ENCODE data around the gene LIMS2.

LIMS2 gene

GRCh38 chr2:127606625-127607398, 68.5 kb downstream of the LIMS2 start:
- Mint-ChIP-seq H3K36me3 (peaks cover 2 to 18% of the 10 kb centered on the region in 2 donors), H3K27me3 (no peaks in the 10 kb centered on the region)

DNA sequence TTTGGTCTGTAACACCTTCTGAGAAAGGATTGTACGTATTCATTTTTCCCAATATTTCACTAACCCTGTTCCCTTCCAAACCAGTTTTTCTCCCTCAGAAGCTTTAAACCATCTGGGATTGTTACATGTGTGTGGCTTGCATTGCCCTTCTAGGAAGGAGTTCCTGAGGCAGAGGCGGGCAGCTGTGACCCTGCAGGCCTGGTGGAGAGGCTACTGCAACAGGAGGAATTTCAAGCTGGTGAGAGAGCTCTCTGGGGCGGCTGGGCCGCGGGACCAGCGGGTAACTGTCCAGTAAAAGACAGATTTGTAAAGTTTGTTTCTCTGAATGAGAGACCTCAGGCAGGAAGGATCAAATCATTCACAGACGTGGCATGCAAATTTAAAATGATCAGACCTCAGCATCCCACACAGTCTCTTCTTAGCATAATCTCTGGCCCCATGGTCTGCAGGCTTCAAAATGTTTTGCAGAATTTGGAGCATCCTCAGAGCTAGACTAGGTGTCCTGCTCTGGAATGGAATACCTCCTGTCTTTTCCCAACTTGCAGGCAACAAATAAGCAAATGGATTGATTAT, 69.6 kb downstream of the LIMS2 start:
- Mint-ChIP-seq H3K27ac (peak overlapping the region; percentile 9), H3K4me3 (no peak overlapping the region), H3K36me3 (peaks cover 0 to 11% of the 10 kb centered on the region in 2 donors), H3K4me1 (peaks cover 29 to 42% of the 10 kb centered on the region in 2 donors), H3K9me3 (peaks cover 3 to 8% of the 10 kb centered on the region in 2 donors), H3K27me3 (no peaks in the 10 kb centered on the region)
- ATAC-seq (replicated peaks) (peak; percentile 69 to 70), DNase-seq (no peak)

More at GRCh38 chr2:127606625-127607398, 68.5 kb downstream of the LIMS2 start:
- Mint-ChIP-seq H3K27ac (no peak overlapping the region), H3K4me1 (peaks cover 32 to 42% of the 10 kb centered on the region in 2 donors), H3K9me3 (peaks cover 6 to 12% of the 10 kb centered on the region in 2 donors), H3K4me3 (no peak overlapping the region)
- DNase-seq (no peak), ATAC-seq (replicated peaks) (no peak)

GRCh38 chr2:127604986-127605385, 70.3 kb downstream of the LIMS2 start:
- H3K4me3 Mint-ChIP-seq, result no peak overlapping the region
- peaks cover 0 to 11% of the 10 kb centered on the region in 2 donors for H3K36me3 Mint-ChIP-seq
- H3K4me1 Mint-ChIP-seq, result peaks cover 26 to 42% of the 10 kb centered on the region in 2 donors
- no peak overlapping the region for H3K27ac Mint-ChIP-seq
- ATAC-seq (replicated peaks) (no peak), DNase-seq (no peak)
- H3K27me3 Mint-ChIP-seq, result no peaks in the 10 kb centered on the region
- H3K9me3 Mint-ChIP-seq, result peaks cover 3 to 8% of the 10 kb centered on the region in 2 donors

DNA sequence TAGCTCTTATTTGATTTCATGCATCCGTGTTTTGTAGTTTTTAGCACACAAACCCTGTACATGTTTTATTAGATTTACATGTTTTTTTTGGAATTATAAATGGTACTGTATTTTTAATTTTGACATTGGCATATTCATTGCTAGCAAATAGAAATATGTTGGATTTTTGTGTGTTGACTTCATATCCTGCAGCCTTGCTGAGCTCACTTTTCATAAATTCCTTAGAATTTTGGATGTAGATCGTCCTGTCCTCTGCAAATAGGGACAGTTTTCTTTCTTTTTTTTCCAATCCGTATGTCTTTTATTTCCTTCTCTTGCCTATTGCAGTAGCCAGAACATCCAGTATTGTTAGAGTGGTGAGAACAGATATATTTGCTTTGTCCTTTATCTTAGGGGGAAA, 76.1 kb downstream of the LIMS2 start:
- Mint-ChIP-seq H3K9me3 (peaks cover 2 to 10% of the 10 kb centered on the region in 2 donors), H3K36me3 (peaks cover 0 to 8% of the 10 kb centered on the region in 2 donors), H3K4me1 (peaks cover 11 to 15% of the 10 kb centered on the region in 2 donors), H3K27me3 (no peaks in the 10 kb centered on the region), H3K4me3 (no peak overlapping the region), H3K27ac (no peak overlapping the region)
- DNase-seq (no peak), ATAC-seq (replicated peaks) (no peak)

- Mint-ChIP-seq H3K27ac (no peak overlapping the region), H3K36me3 (peaks cover 0 to 7% of the 10 kb centered on the region in 2 donors), H3K4me1 (peaks cover 11 to 20% of the 10 kb centered on the region in 2 donors), H3K9me3 (peaks cover 0 to 10% of the 10 kb centered on the region in 2 donors), H3K27me3 (no peaks in the 10 kb centered on the region), H3K4me3 (no peak overlapping the region)
- ATAC-seq (replicated peaks), result no peak
- no peak for DNase-seq
Observed at GRCh38 chr2:127598711-127599110, 76.6 kb downstream of the LIMS2 start.

- Mint-ChIP-seq H3K4me3 (no peak overlapping the region), H3K4me1 (peaks cover 11 to 25% of the 10 kb centered on the region in 2 donors), H3K27ac (no peak overlapping the region), H3K9me3 (peaks cover 0 to 6% of the 10 kb centered on the region in 2 donors), H3K27me3 (no peaks in the 10 kb centered on the region), H3K36me3 (peaks cover 0 to 3% of the 10 kb centered on the region in 2 donors)
- DNase-seq (no peak), ATAC-seq (replicated peaks) (no peak)
Observed at GRCh38 chr2:127597984-127598380, 77.3 kb downstream of the LIMS2 start.

GRCh38 chr2:127597046-127597983, 78.0 kb downstream of the LIMS2 start:
- ATAC-seq (replicated peaks), result no peak
- Mint-ChIP-seq H3K9me3 (peaks cover 0 to 5% of the 10 kb centered on the region in 2 donors), H3K4me1 (peaks cover 11 to 25% of the 10 kb centered on the region in 2 donors), H3K4me3 (no peak overlapping the region), H3K36me3 (no peaks in the 10 kb centered on the region), H3K27ac (no peak overlapping the region), H3K27me3 (no peaks in the 10 kb centered on the region)
- no peak for DNase-seq

DNA sequence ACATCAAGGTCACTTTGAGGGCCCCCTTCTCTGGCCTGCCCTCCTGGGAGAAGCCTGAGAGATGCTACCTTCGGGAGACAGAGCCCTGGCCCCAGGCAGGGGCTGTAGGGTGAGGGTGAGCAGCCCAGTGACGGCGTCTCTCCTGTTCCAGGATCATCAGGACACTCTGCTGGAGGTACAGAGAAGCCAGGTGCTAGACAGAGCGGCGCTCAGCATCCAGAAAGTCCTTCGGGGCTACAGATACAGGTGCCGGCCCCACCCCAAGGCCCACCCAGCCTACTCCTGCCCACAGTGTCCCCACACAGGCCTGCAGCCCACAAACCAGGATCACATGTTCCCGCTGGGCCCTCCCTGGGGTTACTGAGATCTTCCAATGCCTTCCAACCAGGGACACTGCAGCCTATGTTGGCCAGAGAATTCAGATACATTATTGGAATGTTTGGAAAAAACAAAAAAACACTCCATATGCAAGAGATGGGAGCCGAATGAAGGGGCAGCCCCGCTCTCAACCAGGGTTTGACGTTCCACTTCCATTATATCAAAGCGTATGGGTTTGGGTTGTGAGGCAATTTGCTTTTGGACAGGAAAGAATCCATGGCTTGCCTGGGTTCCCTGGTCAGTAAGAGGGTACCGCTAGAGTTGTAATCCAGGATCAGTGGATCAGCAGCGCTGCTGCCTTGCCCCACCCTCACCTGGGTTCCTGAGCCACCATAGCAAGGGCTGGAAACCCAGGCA, 78.9 kb downstream of the LIMS2 start:
- Mint-ChIP-seq H3K9me3 (peaks cover 0 to 3% of the 10 kb centered on the region in 2 donors), H3K4me1 (peaks cover 12 to 25% of the 10 kb centered on the region in 2 donors), H3K36me3 (no peaks in the 10 kb centered on the region), H3K27me3 (no peaks in the 10 kb centered on the region), H3K4me3 (no peak overlapping the region), H3K27ac (no peak overlapping the region)
- DNase-seq (no peak), ATAC-seq (replicated peaks) (no peak)

GRCh38 chr2:127594116-127594591, 81.2 kb downstream of the LIMS2 start:
- H3K4me1 Mint-ChIP-seq, result peaks cover 17 to 31% of the 10 kb centered on the region in 2 donors
- DNase-seq, result no peak

GRCh38 chr2:127593228-127594115, 81.9 kb downstream of the LIMS2 start:
- ATAC-seq (replicated peaks) (no peak), DNase-seq (no peak)
- Mint-ChIP-seq H3K9me3 (peaks cover 0 to 3% of the 10 kb centered on the region in 2 donors), H3K4me3 (no peak overlapping the region), H3K27ac (no peak overlapping the region), H3K4me1 (peaks cover 17 to 31% of the 10 kb centered on the region in 2 donors), H3K27me3 (no peaks in the 10 kb centered on the region), H3K36me3 (no peaks in the 10 kb centered on the region)

More at GRCh38 chr2:127594116-127594591, 81.2 kb downstream of the LIMS2 start:
- H3K27ac Mint-ChIP-seq, result no peak overlapping the region
- no peak overlapping the region for H3K4me3 Mint-ChIP-seq
- H3K9me3 Mint-ChIP-seq, result peaks cover 0 to 3% of the 10 kb centered on the region in 2 donors
- H3K27me3 Mint-ChIP-seq, result no peaks in the 10 kb centered on the region
- no peak for ATAC-seq (replicated peaks)
- no peaks in the 10 kb centered on the region for H3K36me3 Mint-ChIP-seq

DNA sequence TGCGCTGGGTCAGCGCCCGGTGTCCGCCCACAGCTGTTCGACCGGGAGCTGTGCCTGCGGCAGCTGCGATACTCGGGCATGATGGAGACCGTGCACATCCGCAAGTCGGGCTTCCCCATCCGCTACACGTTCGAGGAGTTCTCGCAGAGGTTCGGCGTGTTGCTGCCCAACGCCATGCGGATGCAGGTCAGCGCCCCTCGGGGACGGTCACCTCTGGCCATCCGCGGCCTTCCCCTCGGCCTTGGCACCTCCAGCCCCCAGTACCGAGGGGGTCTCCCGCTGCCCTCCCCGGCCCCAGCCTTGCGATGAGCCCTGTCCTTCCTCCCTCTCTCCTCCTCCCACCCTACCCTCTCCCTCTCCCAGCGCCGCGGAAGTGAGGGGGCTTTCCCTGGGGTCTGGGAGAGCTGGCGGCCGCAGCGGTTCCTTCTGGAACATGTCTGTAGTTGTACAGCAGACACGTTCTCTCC, 82.5 kb downstream of the LIMS2 start:
- Mint-ChIP-seq H3K9me3 (peaks cover 0 to 3% of the 10 kb centered on the region in 2 donors), H3K4me3 (no peak overlapping the region), H3K27me3 (no peaks in the 10 kb centered on the region), H3K27ac (no peak overlapping the region), H3K4me1 (peaks cover 17 to 33% of the 10 kb centered on the region in 2 donors), H3K36me3 (no peaks in the 10 kb centered on the region)
- DNase-seq, result no peak
- no peak for ATAC-seq (replicated peaks)

DNA sequence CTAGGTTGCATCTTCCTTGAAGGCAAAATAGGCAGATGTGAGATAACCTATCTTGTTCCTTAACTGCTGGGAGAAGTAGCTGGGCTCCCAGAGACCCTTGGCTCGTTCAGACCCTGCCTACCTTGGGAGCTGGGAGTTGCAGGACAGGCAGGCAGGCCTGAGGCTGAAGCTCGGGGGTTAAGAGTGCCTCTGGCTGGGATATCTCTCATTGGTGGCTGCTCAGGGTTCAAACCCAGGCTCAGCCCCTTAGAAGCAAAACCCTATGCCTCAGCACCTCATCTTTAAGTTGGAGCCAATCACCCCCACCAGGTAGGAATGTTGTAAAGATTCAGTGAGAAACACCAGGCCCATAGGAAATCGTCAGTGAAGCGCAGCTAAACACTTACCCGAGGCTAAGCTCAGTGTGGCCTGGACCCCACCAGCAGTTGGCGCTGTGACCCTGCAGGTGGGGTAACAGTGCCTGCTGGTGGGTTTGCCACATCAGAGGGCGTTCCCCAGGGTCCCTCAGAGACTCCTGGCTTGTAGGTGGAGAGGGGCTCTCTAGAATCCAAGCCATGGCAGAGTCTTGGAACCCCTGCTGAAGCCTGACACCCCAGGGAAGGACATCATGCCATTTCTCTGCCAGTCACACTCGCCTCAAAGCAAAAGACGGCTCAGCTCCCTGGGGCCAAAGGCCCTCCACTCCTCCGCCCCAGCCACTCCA, 84.0 kb downstream of the LIMS2 start:
- H3K9me3 Mint-ChIP-seq, result peaks cover 0 to 3% of the 10 kb centered on the region in 2 donors
- H3K27ac Mint-ChIP-seq, result peak overlapping the region; percentile 80
- no peaks in the 10 kb centered on the region for H3K36me3 Mint-ChIP-seq
- H3K27me3 Mint-ChIP-seq, result no peaks in the 10 kb centered on the region
- H3K4me3 Mint-ChIP-seq, result no peak overlapping the region
- peak; percentile 99 for ATAC-seq (replicated peaks)
- peaks cover 21 to 46% of the 10 kb centered on the region in 2 donors for H3K4me1 Mint-ChIP-seq
- peak; percentile 51 for DNase-seq

Measured in stimulated activated naive B cell treated with anti-CD40 and anti-IgM and Interleukin-4, amounts not matched to agents 10 μg/mL and 1 μg/mL and 100 μg/mL, for 72 hours (primary cell).